Tibial nerve (tissue), 4 donors: Measurements from ENCODE around the gene CMPK2.

Source experiments
- EP300 ChIP-seq, 2 donors: sonication (generic); formaldehyde crosslinking; IDR thresholded peaks; one replicate each; pipeline ENCODE4 v1.6.1; 2017; ENCODE audit warnings: antibody characterized with exemption in 2 of 2, mild to moderate bottlenecking in 1 of 2
- POLR2A ChIP-seq, 2 donors: fragments of 450-650 bp; IDR thresholded peaks; one replicate each; pipeline ENCODE4 v1.6.1; 2017; ENCODE audit warnings: antibody characterized with exemption in 2 of 2, mild to moderate bottlenecking in 2 of 2, moderate library complexity in 2 of 2
- TF ChIP-seq, protein P1 (sequence below), 5 experiments: fragments of 200-600 bp in 3 of 5; fragments of 450-650 bp in 2 of 5; sonication (generic) in 3 of 5; IDR thresholded peaks; one replicate each; pipeline ENCODE4 v1.5.1; 2016 to 2019; ENCODE audit warnings: antibody characterized with exemption in 5 of 5, mild to moderate bottlenecking in 3 of 5, moderate library complexity in 2 of 5

DNA sequence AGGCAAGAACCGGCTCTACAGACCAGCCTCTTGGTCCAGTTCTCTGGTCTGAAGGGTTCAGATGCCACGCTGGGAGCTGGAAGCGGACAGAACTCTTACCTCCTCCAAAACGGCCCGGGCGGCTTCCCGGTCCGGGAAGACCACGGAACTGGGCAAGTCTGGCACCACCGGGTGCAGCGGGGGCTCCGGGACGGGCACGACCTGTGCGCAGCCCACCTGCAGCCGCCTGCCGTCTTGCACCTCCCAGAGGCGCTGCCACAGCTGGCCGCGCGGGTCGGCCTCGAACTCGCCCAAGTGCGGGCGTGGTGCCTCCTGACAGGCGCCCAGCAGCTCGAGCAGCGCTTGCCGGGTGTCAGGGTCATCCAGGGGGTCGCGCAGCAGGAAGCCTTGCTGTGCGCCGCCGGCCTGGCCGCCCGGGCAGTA, 773 bp downstream of the CMPK2 start:
- TF ChIP-seq POLR2A (IDR thresholded peaks at IDR 0.05) (no peak), EP300 (IDR thresholded peaks at IDR 0.05) (no peak)
- TF ChIP-seq, protein P1, sequence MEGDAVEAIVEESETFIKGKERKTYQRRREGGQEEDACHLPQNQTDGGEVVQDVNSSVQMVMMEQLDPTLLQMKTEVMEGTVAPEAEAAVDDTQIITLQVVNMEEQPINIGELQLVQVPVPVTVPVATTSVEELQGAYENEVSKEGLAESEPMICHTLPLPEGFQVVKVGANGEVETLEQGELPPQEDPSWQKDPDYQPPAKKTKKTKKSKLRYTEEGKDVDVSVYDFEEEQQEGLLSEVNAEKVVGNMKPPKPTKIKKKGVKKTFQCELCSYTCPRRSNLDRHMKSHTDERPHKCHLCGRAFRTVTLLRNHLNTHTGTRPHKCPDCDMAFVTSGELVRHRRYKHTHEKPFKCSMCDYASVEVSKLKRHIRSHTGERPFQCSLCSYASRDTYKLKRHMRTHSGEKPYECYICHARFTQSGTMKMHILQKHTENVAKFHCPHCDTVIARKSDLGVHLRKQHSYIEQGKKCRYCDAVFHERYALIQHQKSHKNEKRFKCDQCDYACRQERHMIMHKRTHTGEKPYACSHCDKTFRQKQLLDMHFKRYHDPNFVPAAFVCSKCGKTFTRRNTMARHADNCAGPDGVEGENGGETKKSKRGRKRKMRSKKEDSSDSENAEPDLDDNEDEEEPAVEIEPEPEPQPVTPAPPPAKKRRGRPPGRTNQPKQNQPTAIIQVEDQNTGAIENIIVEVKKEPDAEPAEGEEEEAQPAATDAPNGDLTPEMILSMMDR (IDR thresholded peaks at IDR 0.05): no peak
